GM12872 (cell line): ENCODE measurements around the gene ZFYVE19.

Experiments
- TF ChIP-seq, protein P1 (sequence below): IDR thresholded peaks from 3 replicates; pipeline ENCODE4 v1.5.1; 2011; ENCODE audit warnings: low read depth, mild to moderate bottlenecking, low read length, moderate library complexity; ENCODE audit not compliant: insufficient read depth

ZFYVE19 gene

DNA sequence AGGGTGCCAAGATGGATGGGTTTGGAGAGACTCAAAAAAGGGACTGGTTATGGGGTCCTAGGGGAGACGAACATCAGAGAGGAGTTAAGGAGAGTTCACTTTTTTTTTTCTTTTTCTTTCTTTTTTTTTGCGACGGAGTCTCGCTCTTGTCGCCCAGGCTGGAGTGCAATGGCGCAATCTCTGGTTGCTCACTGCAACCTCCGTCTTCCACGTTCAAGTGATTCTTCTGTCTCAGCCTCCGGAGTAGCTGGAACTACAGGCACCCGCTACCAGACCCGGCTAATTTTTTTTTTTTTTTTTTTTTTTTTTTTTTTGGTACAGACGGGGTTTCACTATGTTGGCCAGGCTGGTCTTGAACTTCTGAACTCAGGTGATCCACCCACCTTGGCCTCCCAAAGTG is 38.1 kb downstream of the ZFYVE19 start:
- TF ChIP-seq, protein P1, sequence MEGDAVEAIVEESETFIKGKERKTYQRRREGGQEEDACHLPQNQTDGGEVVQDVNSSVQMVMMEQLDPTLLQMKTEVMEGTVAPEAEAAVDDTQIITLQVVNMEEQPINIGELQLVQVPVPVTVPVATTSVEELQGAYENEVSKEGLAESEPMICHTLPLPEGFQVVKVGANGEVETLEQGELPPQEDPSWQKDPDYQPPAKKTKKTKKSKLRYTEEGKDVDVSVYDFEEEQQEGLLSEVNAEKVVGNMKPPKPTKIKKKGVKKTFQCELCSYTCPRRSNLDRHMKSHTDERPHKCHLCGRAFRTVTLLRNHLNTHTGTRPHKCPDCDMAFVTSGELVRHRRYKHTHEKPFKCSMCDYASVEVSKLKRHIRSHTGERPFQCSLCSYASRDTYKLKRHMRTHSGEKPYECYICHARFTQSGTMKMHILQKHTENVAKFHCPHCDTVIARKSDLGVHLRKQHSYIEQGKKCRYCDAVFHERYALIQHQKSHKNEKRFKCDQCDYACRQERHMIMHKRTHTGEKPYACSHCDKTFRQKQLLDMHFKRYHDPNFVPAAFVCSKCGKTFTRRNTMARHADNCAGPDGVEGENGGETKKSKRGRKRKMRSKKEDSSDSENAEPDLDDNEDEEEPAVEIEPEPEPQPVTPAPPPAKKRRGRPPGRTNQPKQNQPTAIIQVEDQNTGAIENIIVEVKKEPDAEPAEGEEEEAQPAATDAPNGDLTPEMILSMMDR, result no peak

- TF ChIP-seq, protein P1, result no peak
Measured at GRCh38 chr15:40845511-40846284, 38.8 kb downstream of the ZFYVE19 start.

DNA sequence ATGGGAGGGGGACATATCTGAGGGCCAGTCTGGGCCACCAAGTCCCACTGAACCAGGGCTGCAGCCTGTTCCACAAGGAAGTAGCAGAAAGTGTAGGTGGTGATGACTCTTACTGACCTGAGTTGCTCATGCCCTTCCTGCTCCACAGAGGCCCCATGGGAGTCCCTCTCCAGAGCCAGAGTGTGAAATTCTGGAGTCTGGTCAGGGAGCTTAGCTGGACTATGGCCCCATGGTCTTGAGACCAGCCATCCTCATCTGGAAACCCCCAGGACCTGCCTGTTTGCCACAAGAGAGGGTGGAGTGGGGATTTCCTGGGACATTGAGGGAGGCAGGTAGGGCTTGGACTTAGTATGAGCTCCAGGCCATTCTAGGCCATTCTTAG is 39.9 kb downstream of the ZFYVE19 start:
- TF ChIP-seq, protein P1, result no peak

GRCh38 chr15:40847223-40847961 is 40.5 kb downstream of the ZFYVE19 start:
- TF ChIP-seq, protein P1, result no peak

DNA sequence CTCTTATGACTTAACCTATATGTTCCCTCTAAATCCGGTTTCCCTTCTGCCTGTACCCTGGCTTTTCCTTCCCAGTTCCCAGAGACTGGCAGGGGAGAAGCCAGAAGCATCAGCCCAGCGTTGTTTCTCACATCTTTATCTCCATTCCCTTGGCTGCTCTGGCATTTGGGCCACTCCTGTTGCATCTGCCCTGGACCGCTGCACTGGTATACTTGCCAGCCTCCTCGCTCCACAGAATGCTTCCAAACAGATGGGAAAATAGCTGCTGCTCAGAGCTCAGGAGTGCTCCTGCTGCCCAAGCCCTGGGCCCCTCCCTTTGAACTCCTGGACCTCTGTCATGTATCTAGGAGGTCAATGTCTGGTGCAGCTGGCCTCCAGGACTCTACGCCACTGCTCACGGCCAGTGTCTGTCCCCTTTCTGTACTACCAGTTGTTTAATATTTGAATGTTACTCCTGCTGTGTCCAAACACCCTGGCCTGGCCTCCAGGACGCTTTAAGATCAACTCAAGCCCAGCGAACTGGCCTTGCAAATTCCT is 43.8 kb downstream of the ZFYVE19 start:
- TF ChIP-seq, protein P1, result no peak

DNA sequence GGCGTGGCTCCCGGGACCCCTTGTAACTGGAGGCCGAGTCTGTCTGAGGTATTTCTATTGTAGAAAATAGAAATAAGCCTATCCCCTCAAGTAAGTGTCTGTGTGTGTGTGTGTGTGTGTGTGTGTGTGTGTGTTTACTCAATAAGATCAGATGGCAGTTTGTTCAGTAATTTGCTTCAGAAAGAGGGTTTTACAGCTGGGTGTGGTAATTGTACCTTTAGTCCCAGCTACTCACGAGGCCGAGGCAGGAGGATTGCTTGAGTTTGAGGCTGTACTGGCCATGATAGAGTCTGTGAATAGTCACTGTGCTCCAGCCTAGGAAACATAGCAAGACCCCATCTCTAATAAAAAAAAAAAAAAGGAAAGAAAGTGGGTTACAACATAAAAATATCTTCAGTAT is 45.6 kb downstream of the ZFYVE19 start:
- TF ChIP-seq, protein P1, result no peak

GRCh38 chr15:40853241-40853890 is 46.5 kb downstream of the ZFYVE19 start:
- TF ChIP-seq, protein P1, result no peak
